Measurements from ENCODE around the gene CHMP5. TPM values are rescaled to one million over a fixed set of nuclear protein-coding genes. Genes with fewer than 3 reads are reported as not detected.

Gene CHMP5
- 67.3 to 80.6 TPM (median 70.3 TPM) in 5 replicates for total RNA-seq (2022; extraction: Qiagen RNA extraction)

GRCh38 chr9:33264473-33265177 lies at the start of gene CHMP5, which contains the start of gene BAG1:
CHMP5 (plus strand) TSS chr9:33265049; CDS start chr9:33265079, 30 bp downstream.
BAG1 (minus strand) TSS chr9:33264708.

GRCh38 chr9:33239921-33240320 lies 24.9 kb upstream of the CHMP5 start, which contains the start of gene SPINK4:
SPINK4 (plus strand) TSS chr9:33240167; CDS start chr9:33240209, 42 bp downstream.

GRCh38 chr9:33290247-33291030 lies 25.6 kb downstream of the CHMP5 start, which contains the start of gene NFX1:
NFX1 (plus strand) TSS chr9:33290516; CDS start chr9:33290573, 57 bp downstream.

Other genes with a start within 250 kb of the CHMP5 start
- 206 to 290 TPM (median 238 TPM) in 5 replicates for gene DNAJA1, start 239.8 kb upstream of the CHMP5 start, total RNA-seq (2022; extraction: Qiagen RNA extraction)
- gene SMU1, start 188.4 kb upstream of the CHMP5 start, total RNA-seq (2022; extraction: Qiagen RNA extraction), result 17.2 to 25.4 TPM (median 18.1 TPM) in 5 replicates
- gene B4GALT1, start 97.7 kb upstream of the CHMP5 start, total RNA-seq (2022; extraction: Qiagen RNA extraction), result 195 to 246 TPM (median 234 TPM) in 5 replicates
- not detected in 5 replicates for gene SPINK4, start 24.9 kb upstream of the CHMP5 start, total RNA-seq (2022; extraction: Qiagen RNA extraction)
- 112 to 132 TPM (median 127 TPM) in 5 replicates for gene BAG1, start 341 bp upstream of the CHMP5 start, total RNA-seq (2022; extraction: Qiagen RNA extraction)
- gene NFX1, start 25.5 kb downstream of the CHMP5 start, total RNA-seq (2022; extraction: Qiagen RNA extraction), result 31.4 to 34.8 TPM (median 31.7 TPM) in 5 replicates
- gene AQP7, start 137.5 kb downstream of the CHMP5 start, total RNA-seq (2022; extraction: Qiagen RNA extraction), result 0.28 to 0.56 TPM (median 0.33 TPM) in 5 replicates
- gene AQP3, start 182.5 kb downstream of the CHMP5 start, total RNA-seq (2022; extraction: Qiagen RNA extraction), result 21.0 to 24.9 TPM (median 23.2 TPM) in 5 replicates
- 69.7 to 76.7 TPM (median 72.1 TPM) in 5 replicates for gene NOL6, start 208.9 kb downstream of the CHMP5 start, total RNA-seq (2022; extraction: Qiagen RNA extraction)